Measurements from ENCODE around the gene AUTS2.

Gene AUTS2

DNA sequence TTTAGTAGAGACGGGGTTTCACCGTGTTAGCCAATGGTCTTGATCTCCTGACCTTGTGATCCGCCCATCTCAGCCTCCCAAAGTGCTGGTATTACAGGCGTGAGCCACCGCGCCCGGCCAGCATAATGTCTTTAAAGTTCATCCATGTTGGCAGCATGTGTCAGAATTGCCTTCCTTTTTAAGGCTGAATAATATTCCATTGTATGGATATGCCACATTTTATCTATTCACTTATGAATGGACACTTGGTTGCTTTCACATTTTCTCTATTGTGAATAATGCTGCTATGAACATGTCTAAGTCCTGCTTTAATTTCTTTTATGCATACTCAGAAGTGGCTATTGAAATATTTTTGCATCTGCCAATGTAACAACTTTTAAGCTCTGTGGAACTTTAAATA is 779.7 kb downstream of the AUTS2 start:
- no peak for DNase-seq

DNA sequence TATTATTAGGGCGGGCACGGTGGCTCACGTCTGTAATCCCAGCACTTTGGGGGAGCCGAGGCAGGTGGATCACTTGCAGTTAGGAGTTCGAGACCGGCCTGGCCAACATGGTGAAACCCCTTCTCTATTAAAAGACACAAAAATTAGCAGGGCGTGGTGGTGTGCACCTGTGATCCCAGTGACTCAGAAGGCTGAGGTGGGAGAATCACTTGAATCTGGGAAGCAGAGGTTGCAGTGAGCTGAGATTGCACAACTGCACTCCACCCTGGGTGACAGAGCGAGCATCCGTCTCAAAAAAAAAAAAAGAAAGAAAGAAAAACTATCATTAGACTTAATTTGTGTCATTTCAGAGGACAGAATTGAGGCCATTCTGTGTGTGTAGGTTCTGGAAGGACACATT is 780.9 kb downstream of the AUTS2 start:
- no peak for DNase-seq

DNA sequence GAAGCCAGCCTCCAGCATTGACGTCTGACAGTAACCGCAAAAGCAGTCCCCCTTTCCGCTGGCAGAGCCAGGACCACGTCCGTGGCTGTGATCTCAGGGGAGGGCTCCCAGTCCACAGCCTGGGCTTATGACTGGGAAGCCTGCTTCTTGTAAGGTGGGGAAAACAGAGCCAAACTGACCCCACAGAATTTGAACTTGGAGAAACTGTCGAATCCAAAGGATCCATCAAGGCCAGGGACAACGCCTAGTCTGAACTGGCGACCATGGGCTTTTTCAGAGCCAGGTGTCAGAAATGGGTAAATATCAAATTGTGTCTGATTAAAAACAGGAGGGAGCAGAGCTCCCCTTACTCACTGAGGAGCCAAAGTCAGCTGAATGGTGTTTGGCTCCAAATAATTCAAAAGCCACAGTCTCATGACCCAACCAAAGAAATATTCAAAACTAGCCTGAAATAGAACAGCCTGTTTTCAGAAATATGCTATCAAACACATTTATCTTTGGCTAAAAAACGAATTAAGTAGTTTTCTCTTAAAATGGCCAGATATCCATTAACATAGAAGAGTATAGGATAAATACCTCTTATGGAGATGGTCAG is 782.2 kb downstream of the AUTS2 start:
- no peak for DNase-seq

DNA sequence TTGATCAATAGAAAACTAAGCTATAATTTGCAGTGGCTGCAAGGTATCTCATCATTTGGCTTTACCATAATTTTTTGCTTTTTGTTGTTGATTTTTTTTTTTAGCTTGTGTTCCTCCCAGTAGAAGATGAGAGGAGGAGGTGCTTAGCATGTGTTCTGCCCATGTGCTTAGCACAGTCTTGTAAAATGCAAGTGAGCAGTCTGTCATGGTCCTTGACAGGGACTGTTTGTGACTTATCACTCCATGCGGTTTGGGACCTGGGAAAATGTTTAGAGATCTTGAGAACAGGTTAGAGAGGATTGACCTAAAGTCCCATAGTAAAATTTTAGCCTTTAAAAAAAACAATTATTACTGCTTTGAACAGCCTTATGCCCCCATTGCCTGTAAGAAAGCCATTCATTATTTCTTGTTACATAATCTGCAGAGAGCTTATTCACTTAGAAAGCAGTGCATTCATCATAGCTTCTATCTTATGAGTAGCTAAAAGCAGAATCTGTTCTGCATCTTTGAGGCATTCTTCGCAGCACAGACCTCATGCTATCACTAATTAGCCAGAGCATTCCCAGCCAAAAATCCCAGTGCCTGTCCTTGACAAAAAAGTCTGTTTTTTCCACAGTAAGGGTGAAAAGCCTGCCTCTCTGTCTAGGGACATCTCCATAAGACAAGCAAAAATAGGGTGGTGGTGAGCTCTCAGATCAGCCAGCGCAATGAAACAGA is 784.9 kb downstream of the AUTS2 start:
- no peak for DNase-seq

DNA sequence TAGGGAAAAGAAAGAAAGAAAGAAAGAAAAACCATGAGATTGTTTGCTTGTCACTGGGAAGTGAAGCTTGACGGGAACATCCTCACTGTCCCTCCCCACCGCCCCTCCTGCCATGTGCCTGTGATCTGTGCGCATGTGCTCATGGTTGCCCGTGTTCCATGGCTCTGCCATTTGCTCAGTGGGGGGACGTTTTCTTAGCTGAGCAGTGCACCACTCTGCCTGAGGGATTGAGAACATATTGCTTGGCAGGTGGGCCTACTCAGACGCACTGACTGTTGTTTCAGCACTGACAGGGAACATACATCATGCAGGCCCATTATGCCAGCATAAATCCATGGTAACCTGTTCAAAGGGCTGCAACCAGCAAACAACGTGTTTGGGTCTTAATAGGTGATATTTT is 785.7 kb downstream of the AUTS2 start:
- no peak for DNase-seq

DNA sequence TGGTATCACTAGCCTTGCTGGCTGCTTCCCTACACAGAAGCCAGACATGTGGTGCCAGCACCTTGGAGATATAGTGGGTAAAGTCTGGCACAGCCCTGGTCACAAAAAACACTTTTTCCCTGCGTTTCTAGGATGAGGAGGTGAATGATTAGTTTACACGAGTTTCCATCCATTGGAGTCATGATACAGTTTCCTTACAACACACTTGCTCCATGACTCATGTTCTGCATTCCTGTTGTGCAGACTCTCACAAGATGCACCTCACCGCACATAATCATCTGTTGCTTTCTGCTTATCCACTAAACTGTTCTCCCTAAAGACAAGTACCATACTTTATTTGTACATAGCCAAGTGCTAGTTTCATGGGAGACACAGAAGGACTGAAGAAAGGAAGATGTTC is 786.6 kb downstream of the AUTS2 start:
- DNase-seq: no peak

DNA sequence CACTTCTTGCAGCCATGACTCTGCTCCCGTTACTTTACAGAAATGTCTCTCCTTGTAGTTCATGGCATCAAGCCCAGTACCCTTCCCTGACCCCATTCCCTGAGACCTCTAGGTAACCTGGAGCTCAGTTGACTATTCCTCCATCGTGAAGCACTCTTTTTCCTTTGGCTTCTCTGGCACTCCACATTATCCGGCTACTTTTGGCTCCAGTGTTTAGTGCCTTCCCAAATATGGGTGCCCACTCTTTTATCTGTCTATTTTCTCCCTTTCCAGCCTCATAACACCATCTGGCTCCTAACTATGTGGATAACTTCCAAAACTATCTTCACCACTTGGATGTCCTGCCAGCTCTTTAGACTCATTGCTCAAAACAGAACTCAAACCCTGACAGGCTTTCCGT is 788.9 kb downstream of the AUTS2 start:
- no peak for DNase-seq

DNA sequence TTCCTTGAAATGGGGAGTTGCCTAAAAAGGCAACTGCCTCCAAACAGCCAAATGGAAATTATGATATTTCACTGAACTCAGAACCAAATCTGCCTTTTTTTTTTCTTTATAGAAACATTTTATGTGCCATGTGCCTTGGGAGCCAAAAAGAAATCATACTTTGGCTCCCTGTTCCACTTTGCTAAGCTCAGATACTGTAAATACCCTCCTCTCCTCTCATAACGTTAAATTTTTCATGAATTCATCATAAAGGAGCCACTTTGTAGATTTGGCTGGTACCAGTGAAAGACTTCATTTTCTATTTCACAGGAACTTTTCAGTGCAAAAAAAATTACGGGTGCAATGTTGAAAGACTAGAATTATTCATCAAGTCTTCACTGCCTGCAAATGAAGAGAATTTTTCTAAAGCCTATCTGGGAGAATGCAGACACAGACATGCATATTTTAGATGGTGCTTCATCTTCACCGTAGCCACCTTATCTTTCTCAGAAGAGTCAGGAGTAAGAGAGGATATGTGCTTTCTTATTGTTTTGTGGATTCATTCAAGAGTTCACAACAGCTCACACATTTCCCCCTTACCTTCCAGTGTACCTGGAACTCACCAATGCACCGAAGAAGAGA is 791.4 kb downstream of the AUTS2 start:
- DNase-seq: no peak

DNA sequence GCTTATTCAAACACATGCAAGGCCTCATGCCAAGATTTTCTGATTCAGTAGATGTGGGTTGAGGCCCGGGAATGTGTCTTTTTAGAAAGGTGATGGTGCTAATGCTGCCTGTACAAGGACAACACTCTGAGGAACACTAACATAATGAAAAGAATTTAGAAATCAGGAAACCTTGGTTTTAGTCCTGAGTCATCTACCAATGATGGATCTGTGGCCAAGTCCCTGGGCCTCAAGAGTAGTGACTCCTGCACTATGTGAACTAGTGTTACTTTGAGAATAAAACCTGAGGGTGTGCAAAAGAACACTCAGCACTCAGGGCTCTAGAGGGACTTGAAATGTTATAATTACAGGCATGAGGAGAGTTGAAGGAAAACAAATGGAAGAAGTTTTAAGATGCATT is 792.0 kb downstream of the AUTS2 start:
- DNase-seq: no peak

DNA sequence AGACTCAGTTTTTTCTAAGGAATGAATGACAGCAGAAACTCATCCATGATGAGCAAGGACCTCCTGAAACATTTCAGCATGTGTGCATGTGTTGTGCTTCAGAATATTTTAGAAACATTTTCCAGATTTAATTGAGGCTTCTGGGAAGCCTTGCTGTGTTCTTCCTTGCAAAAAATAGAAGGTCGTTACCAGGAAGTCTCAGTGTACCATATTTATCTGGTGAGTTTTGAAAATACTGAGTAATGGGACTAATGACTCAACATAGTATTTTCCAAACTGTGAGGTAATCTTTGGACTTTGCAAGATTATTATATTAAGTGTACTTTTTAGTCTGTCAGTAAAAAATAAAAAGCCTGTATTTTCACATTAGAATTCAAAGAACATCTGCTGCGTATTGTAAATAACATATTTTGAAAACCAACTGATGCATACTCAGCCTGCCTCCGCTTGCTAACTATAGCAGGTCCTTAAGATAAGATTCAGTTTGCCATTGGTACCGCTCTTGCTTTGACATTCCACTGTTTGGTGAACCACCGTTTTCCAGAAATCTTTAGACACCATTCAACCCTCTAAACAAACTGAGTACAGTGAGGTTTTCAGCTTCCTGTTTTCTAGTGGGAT is 794.1 kb downstream of the AUTS2 start:
- DNase-seq: no peak

DNA sequence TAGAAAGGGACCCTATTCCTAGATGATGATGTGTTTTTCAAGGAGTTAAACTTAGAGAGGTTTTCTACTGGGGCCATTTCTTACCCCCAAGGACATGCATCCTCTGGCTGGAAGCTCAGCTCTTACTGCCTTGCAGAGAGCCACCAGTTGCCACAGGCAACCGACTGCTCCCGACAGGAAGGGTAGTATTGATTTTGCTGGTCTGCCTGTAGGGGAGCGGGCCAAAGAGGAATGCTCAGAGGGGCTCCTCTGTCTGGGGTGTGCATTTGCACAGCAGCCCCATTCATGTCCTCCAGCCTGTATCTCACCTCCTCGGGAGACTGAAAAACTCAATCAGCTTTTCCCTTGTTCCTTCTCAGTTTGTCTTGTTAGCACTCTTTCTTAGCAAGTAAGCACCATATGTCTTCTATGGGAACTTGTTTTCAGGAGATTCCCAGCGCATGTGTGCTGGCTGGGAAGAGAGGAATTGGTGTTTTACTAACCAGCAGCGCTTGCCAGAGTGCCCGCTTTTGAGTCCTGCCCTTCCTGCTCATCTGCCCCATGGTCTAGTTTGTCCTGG is 794.7 kb downstream of the AUTS2 start:
- no peak for DNase-seq

DNA sequence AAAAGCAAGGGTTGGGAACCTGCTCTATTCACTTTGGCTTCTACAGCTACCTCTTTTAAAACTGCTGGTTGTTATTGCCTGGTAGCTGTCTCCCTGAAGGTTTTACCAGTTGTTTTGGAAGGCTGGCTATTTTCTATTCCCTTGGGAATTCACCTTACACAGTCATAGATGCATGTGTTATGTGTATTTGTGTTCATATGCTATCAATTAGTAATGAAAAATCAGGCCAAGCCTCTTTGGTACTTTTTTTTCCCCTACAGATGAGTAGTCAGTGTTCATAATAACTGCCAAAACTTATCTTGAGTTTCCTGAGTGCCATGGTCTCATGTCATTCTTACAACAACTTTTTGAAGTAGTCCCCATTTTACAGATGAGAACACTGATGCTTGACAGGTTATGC is 795.7 kb downstream of the AUTS2 start:
- DNase-seq: no peak

DNA sequence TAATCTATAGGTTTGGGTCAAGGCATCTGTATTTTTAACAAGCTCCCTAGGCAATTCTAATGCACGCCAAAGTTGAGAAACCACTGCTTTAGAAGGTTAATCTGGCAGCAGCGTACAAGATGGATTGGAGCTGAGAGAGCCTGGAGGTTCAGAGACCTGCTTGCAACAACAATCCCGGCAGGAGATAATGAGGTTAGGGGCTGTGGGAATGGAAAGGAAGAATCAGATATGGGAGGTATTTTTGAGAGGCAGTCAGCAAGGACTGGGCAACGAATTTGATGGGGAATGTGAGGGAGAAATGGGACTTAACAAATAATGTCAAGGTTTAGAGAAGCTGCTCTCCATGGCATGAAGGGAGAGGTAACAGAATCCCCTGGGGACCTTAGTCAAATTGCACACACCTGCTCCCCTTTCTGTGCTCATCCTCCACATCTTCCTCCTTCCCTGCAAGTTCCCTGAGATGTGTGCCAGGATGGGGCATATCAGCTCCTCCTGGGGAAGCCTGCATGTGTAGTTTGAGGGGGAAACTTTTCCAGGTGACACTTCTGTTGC is 802.6 kb downstream of the AUTS2 start:
- no peak for DNase-seq

DNA sequence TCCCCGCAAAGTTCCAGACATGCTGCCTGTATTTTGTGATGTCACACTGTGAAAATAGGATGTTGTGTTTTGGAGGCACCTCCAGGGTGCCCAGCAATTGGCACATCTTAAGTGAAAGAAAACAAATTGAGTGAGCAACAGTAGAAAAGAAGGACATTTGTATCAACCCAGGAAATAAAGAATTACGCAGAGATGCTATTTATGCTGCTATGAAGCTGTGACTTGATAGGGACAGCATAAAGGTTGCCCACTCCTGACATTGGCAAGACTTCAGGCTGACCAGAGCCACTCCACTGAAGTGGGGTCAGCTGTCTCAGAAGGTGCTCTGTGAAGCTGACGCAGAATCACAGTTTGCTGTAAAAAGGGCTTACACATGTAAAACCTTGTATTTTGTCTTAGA is 803.8 kb downstream of the AUTS2 start:
- DNase-seq: no peak

DNA sequence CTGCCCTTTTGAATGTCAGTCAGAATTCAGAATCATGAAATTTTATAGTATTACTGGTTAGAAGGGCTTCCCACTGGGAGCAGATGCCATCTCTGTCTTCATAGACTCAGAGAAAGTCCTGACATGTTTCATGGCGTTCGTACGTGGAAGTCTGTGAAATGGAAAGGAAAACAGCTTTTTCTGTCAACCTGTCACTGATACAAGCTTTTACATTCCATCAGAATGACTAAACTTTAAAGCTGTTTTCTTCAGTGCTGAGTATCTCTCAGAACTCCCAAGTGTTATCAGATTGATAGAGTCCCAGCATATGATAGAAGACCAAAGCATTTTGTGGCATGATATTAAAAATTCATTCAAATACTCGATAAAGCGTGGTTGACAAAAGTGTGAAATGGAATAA is 807.0 kb downstream of the AUTS2 start:
- no peak for DNase-seq

DNA sequence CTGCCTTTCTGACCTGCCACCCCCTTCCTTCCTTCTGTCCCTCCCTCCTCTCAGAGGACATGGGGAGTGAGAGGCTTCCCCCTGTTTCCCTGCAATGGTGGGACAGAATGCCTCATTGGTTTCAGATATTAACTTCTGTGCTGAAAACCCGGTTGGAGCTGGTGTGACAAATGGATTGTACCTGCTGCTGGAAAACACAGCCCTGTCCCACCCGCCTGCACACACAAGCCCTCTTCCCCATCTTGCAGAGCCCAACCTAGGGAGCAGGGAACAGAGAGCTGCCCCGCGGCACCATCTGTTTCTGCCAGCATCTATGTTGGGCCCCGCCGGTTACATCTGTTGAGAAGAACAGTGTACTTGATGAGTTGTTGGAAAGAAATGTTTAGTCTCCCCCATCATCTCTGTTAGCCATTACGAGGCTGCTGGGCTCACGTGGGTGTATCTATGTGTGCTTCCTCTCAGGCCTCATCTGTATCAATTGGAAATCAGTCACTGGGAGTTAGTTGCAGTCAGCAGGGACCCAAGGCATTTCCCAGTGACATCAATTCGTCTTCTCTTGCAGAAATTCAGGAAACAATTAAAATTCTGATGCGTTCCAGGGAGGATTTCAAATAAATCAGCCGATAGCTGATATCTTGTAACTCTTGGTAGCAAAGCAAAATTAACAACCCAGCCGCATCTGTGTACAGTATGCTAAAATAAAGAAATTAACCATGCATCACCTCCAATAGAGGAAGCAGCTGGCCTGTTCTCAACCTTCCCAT is 808.1 kb downstream of the AUTS2 start:
- DNase-seq: no peak

DNA sequence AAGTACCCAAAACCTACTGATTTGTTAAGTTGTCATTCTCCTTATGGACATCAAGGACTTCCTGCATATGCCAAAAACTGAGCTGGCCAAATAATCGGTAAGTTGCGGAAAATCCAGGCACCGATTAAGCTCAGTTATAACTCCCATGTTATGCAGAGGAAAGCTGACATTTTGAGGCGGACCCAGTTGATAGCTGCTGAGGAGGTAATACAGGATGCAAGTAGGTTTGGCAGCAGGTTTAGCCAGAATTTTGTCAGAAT is 808.6 kb downstream of the AUTS2 start:
- no peak for DNase-seq

DNA sequence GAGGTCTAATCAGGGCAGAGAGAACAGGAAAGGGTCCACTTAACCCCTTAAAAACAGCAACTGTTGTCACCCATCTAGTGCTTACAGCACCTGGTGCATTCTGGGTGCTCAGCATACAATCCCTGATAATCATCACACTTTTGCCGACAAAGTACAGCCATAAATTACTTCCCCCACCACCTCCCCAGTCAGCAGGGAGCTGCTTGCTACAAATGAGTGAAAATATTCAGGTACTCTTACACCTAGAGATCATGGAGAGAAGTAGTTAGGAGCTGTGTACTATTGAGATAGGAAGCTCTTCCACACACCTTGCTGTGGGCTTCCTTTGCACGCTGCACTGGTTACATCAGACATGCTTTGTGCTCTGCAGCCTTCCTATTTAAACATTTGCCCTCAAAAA is 810.2 kb downstream of the AUTS2 start:
- no peak for DNase-seq

DNA sequence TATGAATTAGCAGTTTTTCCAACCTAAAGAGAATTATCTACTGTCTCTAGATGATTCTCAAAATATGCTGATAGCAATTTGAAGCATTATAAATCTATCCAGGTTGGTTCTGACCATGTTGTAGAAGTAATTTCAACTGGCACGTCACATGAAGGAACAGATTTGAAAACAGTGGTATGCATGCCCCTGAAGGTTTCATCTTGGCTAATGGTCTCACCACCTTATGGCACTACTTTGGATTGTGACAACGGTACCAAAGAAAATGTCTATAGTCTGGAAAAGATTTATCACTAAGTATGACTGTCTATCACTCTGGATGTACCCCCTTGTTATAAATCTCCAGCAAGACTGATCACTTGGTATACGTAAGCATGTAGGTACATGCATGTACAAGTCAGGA is 810.6 kb downstream of the AUTS2 start:
- no peak for DNase-seq

DNA sequence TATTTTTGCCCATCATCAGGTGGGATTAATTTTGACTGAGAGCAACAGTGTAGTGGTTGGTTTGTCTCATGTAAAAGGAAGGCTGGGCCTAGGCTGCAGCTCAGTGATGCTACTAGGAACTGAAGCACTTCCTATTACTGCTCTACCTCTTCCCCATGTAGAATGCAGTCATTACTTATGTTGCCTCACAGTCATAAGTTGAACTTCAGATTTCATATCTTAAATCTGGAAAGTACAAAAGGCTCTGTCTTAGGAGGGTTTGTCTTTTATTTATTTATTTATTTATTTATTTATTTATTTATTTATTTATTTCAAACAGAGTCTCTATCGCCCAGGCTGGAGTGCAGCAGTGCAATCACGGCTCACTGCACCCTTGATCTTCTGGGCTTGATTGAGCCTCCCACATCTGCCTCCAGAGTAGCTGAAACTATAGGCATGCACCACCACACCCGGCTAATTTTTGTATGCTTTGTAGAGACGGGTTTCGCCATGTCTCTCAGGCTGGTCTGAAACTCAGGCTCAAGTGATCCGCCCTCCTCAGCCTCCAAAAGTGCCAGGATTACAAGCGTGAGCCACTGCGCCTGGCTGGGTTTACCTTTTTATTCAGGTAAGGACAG is 812.0 kb downstream of the AUTS2 start:
- no peak for DNase-seq

DNA sequence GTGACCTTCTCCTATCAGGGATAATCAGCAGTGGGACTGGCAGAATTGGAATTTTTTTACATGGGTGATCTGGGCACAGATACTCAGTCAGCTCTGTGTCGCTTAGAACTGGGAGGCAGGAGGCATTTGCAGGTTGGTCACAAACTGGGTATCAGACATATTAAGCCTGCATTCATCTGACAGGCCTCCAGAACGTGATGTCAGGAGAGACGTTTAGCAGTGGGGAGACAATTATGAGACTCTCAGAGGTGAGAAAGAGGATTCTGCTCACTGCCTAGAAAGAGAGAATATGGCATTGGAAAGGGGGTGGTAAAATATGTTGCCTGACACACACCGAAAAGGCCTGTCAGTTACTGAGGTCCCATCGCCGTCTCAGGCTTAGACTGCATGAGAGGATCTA is 816.1 kb downstream of the AUTS2 start:
- DNase-seq: no peak

DNA sequence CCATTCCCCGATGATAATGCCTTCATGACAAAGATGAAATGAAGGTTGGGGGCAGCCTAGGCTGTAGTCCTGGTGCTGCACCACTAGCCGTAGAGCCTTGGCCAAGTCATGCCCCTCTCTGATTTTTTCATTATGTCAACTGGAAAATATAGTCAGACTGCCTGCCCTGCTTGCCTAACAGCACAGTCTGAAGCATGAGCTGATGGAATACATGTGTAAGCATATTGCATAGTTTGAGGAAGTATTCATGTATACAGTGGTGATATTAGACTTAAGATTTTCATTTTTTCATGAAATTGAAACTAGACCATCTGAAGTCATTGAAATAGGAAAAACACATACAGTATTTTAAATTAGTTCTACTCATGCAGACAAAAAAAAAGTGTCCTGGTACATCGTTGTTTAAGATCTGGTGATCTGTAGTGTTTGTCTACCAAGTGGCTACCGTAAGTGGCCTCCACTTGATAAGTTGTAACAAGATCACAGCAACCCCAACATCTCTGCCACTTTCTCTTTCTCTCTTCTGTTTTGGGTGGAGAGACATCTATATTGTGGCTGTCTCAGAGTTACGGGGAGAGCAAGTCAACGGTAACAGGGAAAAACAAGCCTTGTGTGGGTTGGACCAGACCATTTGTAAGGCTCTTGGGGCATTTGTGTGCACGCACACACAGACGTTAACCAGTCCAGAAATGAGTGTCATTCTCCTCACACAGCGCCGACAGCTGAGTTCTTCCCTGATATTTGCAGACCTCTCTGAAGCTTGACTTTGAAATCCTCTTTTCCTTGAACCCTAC is 817.1 kb downstream of the AUTS2 start:
- no peak for DNase-seq

Data from GF-D8 (cell line).